GM18526 (cell line): ENCODE measurements around the gene DENR.

ENCODE experiments used
- POLR2A ChIP-seq: IDR thresholded peaks from 3 replicates; pipeline ENCODE4 v1.6.1; 2011; ENCODE audit not compliant: insufficient read length; ENCODE audit errors: extremely low read depth

The DENR gene

GRCh38 chr12:122807651-122808050 is 55.0 kb downstream of the DENR start:
- no peak for TF ChIP-seq POLR2A

- no peak for TF ChIP-seq POLR2A
These were observed 59.2 kb downstream of the DENR start for GRCh38 chr12:122811777-122812176.

- TF ChIP-seq POLR2A, result no peak
These were observed 60.7 kb downstream of the DENR start for GRCh38 chr12:122813310-122813713.

GRCh38 chr12:122819209-122819785 is 66.7 kb downstream of the DENR start:
- no peak for TF ChIP-seq POLR2A

GRCh38 chr12:122820138-122820537 is 67.5 kb downstream of the DENR start:
- TF ChIP-seq POLR2A, result no peak
